Caco-2 (cell line): ENCODE data around the gene ZNF189. TPM values are rescaled to one million over a fixed set of nuclear protein-coding genes. Genes with fewer than 3 reads are reported as not detected.

ENCODE experiments used
- BruUV-seq: library from RNA; stranded (reverse); fragments of 400-500 nt; replicated peaks from 2 replicates; lab custom pipeline; 2021; lab: Mats Ljungman, UMichigan
- CTCF ChIA-PET: fragments of 300-600 bp; sonication (Branson Sonifier 250); formaldehyde crosslinking; loops from one replicate; lab custom pipeline; 2022; ENCODE audit warnings: antibody characterized with exemption; lab: Charles Lee
- POLR2A ChIA-PET: fragments of 300-600 bp; sonication (Branson Sonifier 250); formaldehyde crosslinking; loops from one replicate; lab custom pipeline; 2022; ENCODE audit warnings: antibody characterized with exemption; lab: Charles Lee
- DNase-seq, 2 experiments: peaks; one replicate each; pipeline versions ENCODE4 v3.0.0 to v3.0.0-alpha.2; 2020 to 2022
- H3K27me3 ChIP-seq: replicated peaks from 2 replicates; pipeline ENCODE4 v1.6.0; 2011; ENCODE audit warnings: low read length; ENCODE audit not compliant: control insufficient read depth, insufficient read depth
- H3K36me3 ChIP-seq: 2 replicates; pipeline ENCODE4 v1.5.1; 2011; ENCODE audit warnings: low read length; ENCODE audit not compliant: control insufficient read depth, insufficient read depth
- H3K4me1 ChIP-seq: fragments of 250-450 bp; sonication (Bioruptor Pico); 2 replicates; pipeline ENCODE4 v1.5.1; 2020; ENCODE audit warnings: mild to moderate bottlenecking
- H3K4me3 ChIP-seq: 2 replicates; pipeline ENCODE4 v1.5.1; 2011; ENCODE audit warnings: low read depth, mild to moderate bottlenecking, control low read depth, low read length
- H3K9me3 ChIP-seq: fragments of 250-450 bp; sonication (Bioruptor Pico); 2 replicates; pipeline ENCODE4 v1.5.1; 2020; ENCODE audit warnings: mild to moderate bottlenecking, moderate library complexity
- H3K27ac Mint-ChIP-seq: one replicate; pipeline ENCODE4 v1.8.0; 2022; ENCODE audit warnings: mixed read lengths; ENCODE audit not compliant: unreplicated experiment
- H3K27me3 Mint-ChIP-seq: one replicate; pipeline ENCODE4 v1.8.0; 2022; ENCODE audit warnings: mixed read lengths; ENCODE audit not compliant: insufficient read depth, unreplicated experiment
- H3K36me3 Mint-ChIP-seq: one replicate; pipeline ENCODE4 v1.8.0; 2022; ENCODE audit warnings: mild to moderate bottlenecking, mixed read lengths; ENCODE audit not compliant: insufficient read depth, unreplicated experiment
- H3K4me1 Mint-ChIP-seq: one replicate; pipeline ENCODE4 v1.8.0; 2022; ENCODE audit warnings: low read depth, mixed read lengths; ENCODE audit not compliant: unreplicated experiment
- H3K4me3 Mint-ChIP-seq: one replicate; pipeline ENCODE4 v1.8.0; 2022; ENCODE audit warnings: mild to moderate bottlenecking, moderate library complexity, mixed read lengths; ENCODE audit not compliant: unreplicated experiment
- H3K9me3 Mint-ChIP-seq: one replicate; pipeline ENCODE4 v1.8.0; 2022; ENCODE audit warnings: mixed read lengths; ENCODE audit not compliant: unreplicated experiment
- intact Hi-C: fragments of 100-400 bp; cut with micrococcal nuclease; formaldehyde crosslinking; loops from one replicate; pipeline ENCODE4 v1.10.0; 2022; ENCODE audit not compliant: unreplicated experiment
- total RNA-seq: library from RNA; stranded (reverse); gene quantifications from 2 replicates; pipeline ENCODE4 v1.2.3, GENCODE V29; 2022
- TF ChIP-seq, protein P1 (sequence below), 2 experiments: fragments of 200-600 bp in 1 of 2; IDR thresholded peaks; 1 replicate in 1 of 2; 2 replicates in 1 of 2; pipeline versions ENCODE4 v1.5.1 to v1.8.0; 2011 to 2022; ENCODE audit warnings: antibody characterized with exemption in 1 of 2, control low read depth in 1 of 2, inconsistent platforms in 1 of 2, low read depth in 1 of 2, low read length in 1 of 2, mild to moderate bottlenecking in 1 of 2, moderate library complexity in 1 of 2; ENCODE audit not compliant: insufficient read depth in 1 of 2, severe bottlenecking in 1 of 2, unreplicated experiment in 1 of 2

The ZNF189 gene
- total RNA-seq, 1 experiment from 2014 or later, result 15.3 TPM

GRCh38 chr9:101453776-101454570 is 55.3 kb downstream of the ZNF189 start:
- intact Hi-C loops, result no loop called here
- Histone ChIP-seq H3K36me3 (no peaks in the 10 kb centered on the region), H3K9me3 (peaks cover 4% of the 10 kb centered on the region; the same call in 1 of the 2 replicates), H3K27me3 (no peaks in the 10 kb centered on the region), H3K4me1 (no peaks in the 10 kb centered on the region), H3K4me3 (no peak overlapping the region)
- H3K4me3 Mint-ChIP-seq, result no peak overlapping the region
- CTCF ChIA-PET, result no interaction called here
- DNase-seq, result no peak
- no peak overlapping the region for H3K27ac Mint-ChIP-seq
- TF ChIP-seq, protein P1, sequence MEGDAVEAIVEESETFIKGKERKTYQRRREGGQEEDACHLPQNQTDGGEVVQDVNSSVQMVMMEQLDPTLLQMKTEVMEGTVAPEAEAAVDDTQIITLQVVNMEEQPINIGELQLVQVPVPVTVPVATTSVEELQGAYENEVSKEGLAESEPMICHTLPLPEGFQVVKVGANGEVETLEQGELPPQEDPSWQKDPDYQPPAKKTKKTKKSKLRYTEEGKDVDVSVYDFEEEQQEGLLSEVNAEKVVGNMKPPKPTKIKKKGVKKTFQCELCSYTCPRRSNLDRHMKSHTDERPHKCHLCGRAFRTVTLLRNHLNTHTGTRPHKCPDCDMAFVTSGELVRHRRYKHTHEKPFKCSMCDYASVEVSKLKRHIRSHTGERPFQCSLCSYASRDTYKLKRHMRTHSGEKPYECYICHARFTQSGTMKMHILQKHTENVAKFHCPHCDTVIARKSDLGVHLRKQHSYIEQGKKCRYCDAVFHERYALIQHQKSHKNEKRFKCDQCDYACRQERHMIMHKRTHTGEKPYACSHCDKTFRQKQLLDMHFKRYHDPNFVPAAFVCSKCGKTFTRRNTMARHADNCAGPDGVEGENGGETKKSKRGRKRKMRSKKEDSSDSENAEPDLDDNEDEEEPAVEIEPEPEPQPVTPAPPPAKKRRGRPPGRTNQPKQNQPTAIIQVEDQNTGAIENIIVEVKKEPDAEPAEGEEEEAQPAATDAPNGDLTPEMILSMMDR (IDR thresholded peaks at IDR 0.05; ENCODE audit: insufficient read depth in 1 of 2, low read depth in 1 of 2, low read length in 1 of 2, severe bottlenecking in 1 of 2, unreplicated experiment in 1 of 2), result no peak
- H3K36me3 Mint-ChIP-seq, result peaks cover 6% of the 10 kb centered on the region
- BruUV-seq, result no TSS peak
- POLR2A ChIA-PET, result no interaction called here
- no peaks in the 10 kb centered on the region for H3K4me1 Mint-ChIP-seq
- H3K9me3 Mint-ChIP-seq, result peaks cover 21% of the 10 kb centered on the region
- H3K27me3 Mint-ChIP-seq, result no peaks in the 10 kb centered on the region

- no peak overlapping the region for H3K4me3 Mint-ChIP-seq
- Histone ChIP-seq H3K9me3 (peaks cover 4% of the 10 kb centered on the region; the same call in 1 of the 2 replicates), H3K36me3 (no peaks in the 10 kb centered on the region), H3K27me3 (no peaks in the 10 kb centered on the region), H3K4me1 (no peaks in the 10 kb centered on the region; the same call in 1 of the 2 replicates), H3K4me3 (no peak overlapping the region)
- no peaks in the 10 kb centered on the region for H3K4me1 Mint-ChIP-seq
- BruUV-seq, result no TSS peak
- no peaks in the 10 kb centered on the region for H3K27me3 Mint-ChIP-seq
- ChIA-PET POLR2A (no interaction called here), CTCF (no interaction called here)
- DNase-seq, result no peak
- H3K36me3 Mint-ChIP-seq, result no peaks in the 10 kb centered on the region
- TF ChIP-seq, protein P1 (IDR thresholded peaks at IDR 0.05; ENCODE audit: insufficient read depth in 1 of 2, low read depth in 1 of 2, low read length in 1 of 2, severe bottlenecking in 1 of 2, unreplicated experiment in 1 of 2), result no peak
- no peak overlapping the region for H3K27ac Mint-ChIP-seq
- H3K9me3 Mint-ChIP-seq, result peaks cover 18% of the 10 kb centered on the region
- intact Hi-C loops, result loop anchor here (2.0 kb wide), 1 partner anchor 853 kb away; no protein-coding TSS in a partner anchor
Observed at GRCh38 chr9:101455656-101456240, 57.1 kb downstream of the ZNF189 start.

GRCh38 chr9:101457003-101457402 is 58.4 kb downstream of the ZNF189 start:
- Histone ChIP-seq H3K36me3 (no peaks in the 10 kb centered on the region), H3K4me3 (no peak overlapping the region), H3K9me3 (peaks cover 4% of the 10 kb centered on the region; the same call in 1 of the 2 replicates), H3K27me3 (no peaks in the 10 kb centered on the region), H3K4me1 (peaks cover 2% of the 10 kb centered on the region; the same call in 1 of the 2 replicates)
- POLR2A ChIA-PET, result no interaction called here
- intact Hi-C loops, result loop anchor here (1.0 to 2.0 kb wide), 2 partner anchors 338 to 854 kb away; no protein-coding TSS in a partner anchor
- CTCF ChIA-PET, result no interaction called here
- DNase-seq, result peak in 1 of 2 experiments; percentile 50
- TF ChIP-seq, protein P1 (IDR thresholded peaks at IDR 0.05; ENCODE audit: insufficient read depth in 1 of 2, low read depth in 1 of 2, low read length in 1 of 2, severe bottlenecking in 1 of 2, unreplicated experiment in 1 of 2), result peak; percentile 49 to 77
- Mint-ChIP-seq H3K36me3 (no peaks in the 10 kb centered on the region), H3K27ac (no peak overlapping the region), H3K4me3 (no peak overlapping the region), H3K4me1 (peaks cover 6% of the 10 kb centered on the region), H3K9me3 (peaks cover 6% of the 10 kb centered on the region), H3K27me3 (no peaks in the 10 kb centered on the region)
- BruUV-seq, result no TSS peak
